GM18861 (cell line): ENCODE results near the gene NEK5.
"Not testable (repeated sequence)": the region's sequence is repeated elsewhere in the genome, so short reads cannot be mapped to it uniquely, and the experiment has no call there.

ENCODE experiments used
- ATAC-seq: cut with Tn5 transposase; IDR thresholded peaks from one replicate; pipeline ENCODE4 v1.9.1; 2021; ENCODE audit not compliant: unreplicated experiment

Gene NEK5

DNA sequence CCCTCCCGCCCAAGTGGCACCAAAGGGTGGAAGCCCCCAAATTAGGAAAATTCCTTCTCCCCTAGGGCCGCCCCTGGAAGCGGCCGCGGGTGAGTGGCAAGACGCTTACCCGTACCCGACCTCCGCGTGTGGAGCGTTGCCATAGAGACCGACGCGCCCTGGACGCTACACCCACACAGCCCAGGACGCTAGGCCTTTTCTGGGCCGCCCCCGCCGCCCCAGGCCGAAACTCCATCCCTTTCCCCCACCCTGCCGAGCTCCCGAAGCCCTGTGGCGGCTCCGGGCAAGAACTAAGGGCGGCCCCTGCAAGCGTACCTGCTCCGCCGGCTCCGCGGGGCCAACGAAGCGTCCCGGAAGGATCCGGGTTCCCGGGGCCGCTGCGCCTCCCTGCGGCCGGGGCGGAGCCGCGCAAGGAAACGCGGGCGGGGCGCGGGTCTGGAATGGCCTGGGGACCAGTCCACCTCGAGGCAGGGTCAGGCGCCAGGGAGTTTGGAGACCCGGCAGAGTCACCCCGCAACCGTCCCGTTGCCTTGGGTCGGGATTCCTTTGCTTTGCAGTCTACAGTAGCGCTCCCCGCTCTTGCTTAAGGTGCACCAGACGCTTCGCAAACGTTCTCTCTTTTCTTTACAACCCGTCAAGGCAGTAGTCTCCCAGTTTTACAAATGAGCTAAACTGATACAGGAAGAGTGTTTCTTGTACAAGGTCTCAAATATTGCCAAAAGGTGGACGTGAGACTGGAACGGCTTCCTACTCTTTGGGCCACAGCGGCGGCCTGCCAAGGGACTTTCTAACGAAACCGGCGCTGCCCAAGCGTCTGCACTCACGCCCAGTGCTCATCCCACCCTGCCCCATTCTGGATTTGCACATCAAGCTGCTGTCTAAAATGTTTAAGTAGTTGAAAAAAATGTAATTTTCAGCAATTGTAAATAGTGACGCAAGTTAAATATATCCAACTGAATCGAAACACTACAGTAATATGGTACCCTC, at the start of gene NEK5:
Gene NEK5 (minus strand): TSS at position 360 of the 987 bp plus-strand sequence. CDS start 1,591 bp downstream, outside the sequence.
- peak; percentile 46 for ATAC-seq

- no peak for ATAC-seq
Observed at GRCh38 chr13:52177276-52177675, 48.4 kb upstream of the NEK5 start.

DNA sequence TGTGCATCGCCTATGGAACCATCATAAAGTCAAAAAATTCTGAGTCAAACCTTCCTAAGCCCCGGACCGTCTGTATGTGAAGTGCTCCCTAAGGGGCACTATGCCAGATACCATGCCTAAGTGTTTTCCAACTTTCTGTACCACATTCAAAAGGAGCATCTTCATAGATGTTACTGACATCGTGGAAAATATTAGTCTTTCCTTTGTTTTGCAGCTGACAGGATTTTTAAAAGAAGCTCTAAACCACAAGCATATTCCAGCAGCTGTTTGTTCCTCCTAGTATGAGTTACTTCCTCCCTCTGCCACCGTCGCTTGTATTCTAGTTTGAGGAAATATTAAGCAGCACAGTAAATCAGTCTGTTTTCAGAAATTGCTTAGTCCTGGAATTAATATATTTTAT, 45.1 kb upstream of the NEK5 start:
- ATAC-seq: not testable (repeated sequence)

- no peak for ATAC-seq
Observed at GRCh38 chr13:52173373-52173772, 44.5 kb upstream of the NEK5 start.

- ATAC-seq: not testable (repeated sequence)
Observed at GRCh38 chr13:52171686-52172085, 42.8 kb upstream of the NEK5 start.

- not testable (repeated sequence) for ATAC-seq
Observed at GRCh38 chr13:52170828-52171391, 42.0 kb upstream of the NEK5 start.

GRCh38 chr13:52169839-52170238, 41.0 kb upstream of the NEK5 start:
- no peak for ATAC-seq

DNA sequence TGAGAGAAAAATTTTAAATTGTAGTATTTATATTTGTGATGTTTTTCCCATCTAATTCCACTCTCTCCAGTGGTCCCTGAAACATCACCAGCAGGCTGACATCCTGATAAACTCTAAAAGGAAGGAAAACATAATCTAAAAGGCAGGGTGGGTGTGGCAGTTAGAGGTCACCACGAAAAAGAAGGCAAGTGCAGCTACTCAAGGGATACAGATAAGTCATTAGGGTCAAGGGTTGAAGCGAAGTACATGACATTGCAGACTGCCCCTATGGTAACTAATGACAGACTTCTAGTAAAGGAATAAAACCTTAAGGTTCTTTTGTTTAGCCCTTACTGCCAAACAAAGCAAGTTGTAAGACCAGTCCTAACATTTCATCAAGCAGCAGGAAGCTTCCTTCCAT, 36.5 kb upstream of the NEK5 start:
- ATAC-seq: no peak

DNA sequence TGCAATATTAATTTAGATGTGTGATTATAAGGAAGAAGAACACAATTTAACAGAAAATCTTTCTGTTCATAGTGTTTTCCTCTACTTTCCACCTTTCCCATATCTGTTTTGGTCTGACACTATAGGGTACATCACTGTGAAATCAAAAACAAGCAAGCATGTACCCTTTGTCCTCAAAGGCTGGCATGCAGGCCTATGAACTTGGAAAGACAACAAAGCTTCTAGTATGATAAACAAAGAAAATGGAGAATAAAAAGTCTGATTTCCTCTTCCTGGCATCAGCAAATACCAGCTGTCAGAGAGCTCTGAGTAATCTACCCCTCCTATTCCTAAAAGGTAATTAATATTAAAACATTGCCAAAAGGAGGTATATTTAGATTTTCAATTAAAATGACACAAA, 36.1 kb upstream of the NEK5 start:
- no peak for ATAC-seq

- not testable (repeated sequence) for ATAC-seq
Observed at GRCh38 chr13:52163878-52164277, 35.0 kb upstream of the NEK5 start.

GRCh38 chr13:52162279-52163101, 33.6 kb upstream of the NEK5 start:
- ATAC-seq: no peak

GRCh38 chr13:52161181-52161646, 32.3 kb upstream of the NEK5 start:
- no peak for ATAC-seq

DNA sequence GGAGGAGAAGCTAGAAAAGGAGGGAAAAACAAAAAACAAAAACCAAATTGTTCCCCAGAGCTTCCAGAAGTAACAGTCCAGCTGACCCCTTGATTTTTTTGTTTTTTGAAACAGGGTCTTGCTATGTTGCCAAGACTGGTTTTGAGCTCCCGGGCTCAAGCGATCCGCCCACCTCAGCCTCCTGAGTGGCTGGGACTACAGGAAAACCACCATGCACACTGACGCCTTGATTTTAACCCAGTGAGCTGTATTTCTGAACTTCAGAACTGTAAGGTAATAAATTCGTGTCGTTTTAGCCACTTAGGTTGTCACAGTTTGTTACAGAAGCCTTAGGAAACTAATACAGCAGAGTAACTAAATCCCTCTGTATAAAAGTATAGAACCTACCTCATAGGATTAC, 31.6 kb upstream of the NEK5 start:
- ATAC-seq: no peak

- ATAC-seq: no peak
Observed at GRCh38 chr13:52160053-52160452, 31.2 kb upstream of the NEK5 start.

- peak; percentile 71 for ATAC-seq
Observed at GRCh38 chr13:52159159-52159982, 30.5 kb upstream of the NEK5 start, which contains the start of gene NEK3. Gene NEK3, minus strand, starts transcription at chr13:52159597. Its CDS starts 3,406 bp downstream, at chr13:52156191.

DNA sequence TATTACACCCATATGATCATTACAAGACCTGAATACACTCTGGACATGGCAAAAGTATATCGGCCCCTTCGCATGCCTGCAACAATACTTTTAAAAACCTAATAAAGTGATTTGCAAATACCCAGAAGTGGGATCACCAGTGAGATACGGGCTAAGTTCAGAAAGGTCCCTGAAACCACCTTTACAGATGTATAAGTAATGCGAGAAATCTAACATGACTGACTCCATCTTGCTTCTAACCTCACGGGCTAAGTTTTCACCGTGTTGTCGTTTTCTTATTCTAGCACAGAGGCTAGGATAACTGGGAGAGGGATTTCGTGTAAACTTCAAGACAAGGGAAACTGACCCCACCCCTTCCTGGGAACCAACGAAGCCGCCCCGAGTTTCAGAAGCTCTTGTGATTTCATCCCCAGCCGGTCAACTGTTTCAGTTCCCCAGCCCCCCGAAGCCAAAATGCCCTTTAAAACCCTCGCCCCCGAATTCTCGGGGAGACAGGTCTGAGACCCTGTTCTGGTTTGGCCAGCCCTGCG, 29.8 kb upstream of the NEK5 start:
- ATAC-seq: no peak

GRCh38 chr13:52156724-52157261, 27.9 kb upstream of the NEK5 start:
- no peak for ATAC-seq

DNA sequence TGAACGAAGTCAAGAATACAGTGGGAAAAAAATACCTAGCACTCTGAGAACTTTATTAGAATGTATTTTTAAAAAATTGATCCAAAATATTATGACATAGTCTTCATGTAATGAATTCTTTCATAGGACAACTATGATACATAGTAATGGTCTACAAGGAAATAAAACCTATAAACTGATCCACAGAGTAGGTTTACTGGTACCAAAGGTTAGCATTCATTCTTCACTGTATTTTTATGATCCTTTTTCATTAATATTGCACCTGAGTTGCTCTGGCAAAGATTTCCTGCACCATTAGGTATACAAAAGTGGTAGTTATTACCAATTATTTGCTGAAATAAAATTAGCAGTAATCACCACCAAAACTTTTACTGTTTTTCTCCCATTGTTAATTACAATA, 26.3 kb upstream of the NEK5 start:
- ATAC-seq: no peak

- no peak for ATAC-seq
Observed at GRCh38 chr13:52147225-52147624, 18.4 kb upstream of the NEK5 start.

DNA sequence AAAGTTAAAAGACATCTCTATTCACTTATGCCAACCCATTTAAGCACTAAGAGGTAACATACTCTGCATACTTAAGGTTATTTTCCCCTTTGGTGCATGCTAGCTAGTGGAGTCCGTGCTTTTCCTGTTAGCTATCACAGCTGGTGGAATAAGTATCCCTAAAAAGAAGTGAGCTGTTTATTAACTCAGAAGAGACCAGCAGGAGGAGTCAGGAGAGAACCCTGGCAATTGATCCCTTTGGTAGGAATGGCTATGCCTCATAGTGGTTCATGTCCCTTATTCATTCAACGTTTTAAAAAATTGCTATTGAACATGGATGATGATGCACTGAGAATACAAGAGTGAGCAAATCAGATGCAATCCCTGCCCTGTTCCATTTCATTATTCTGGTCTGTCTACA, 12.4 kb upstream of the NEK5 start:
- no peak for ATAC-seq
